GM12878 (cell line): Measurements from ENCODE around the gene MED31. TPM values are rescaled to one million over a fixed set of nuclear protein-coding genes. Genes with fewer than 3 reads are reported as not detected.

Experiments used
- ATAC-seq: fragments of 200-7000 bp; cut with Tn5 transposase; 3 replicates; pipeline ENCODE4 v1.9.1; 2020; ENCODE audit warnings: mild to moderate bottlenecking, moderate library complexity
- BruUV-seq: library from RNA; stranded (reverse); fragments of 400-500 nt; replicated peaks from 2 replicates; lab custom pipeline; 2021; lab: Mats Ljungman, UMichigan
- CTCF ChIA-PET: fragments of 300-600 bp; sonication (Branson Sonifier 250); formaldehyde crosslinking; extraction: SDS; loops from one replicate; lab custom pipeline; 2021; ENCODE audit warnings: inconsistent platforms; lab: Yijun Ruan, JAX
- POLR2A ChIA-PET: fragments of 350-600 bp; formaldehyde crosslinking; extraction: SDS; loops from one replicate; lab custom pipeline; 2021; ENCODE audit warnings: inconsistent platforms; lab: Charles Lee
- RAD21 ChIA-PET: fragments of 300-600 bp; sonication (Branson Sonifier 250); formaldehyde crosslinking; loops from one replicate; lab custom pipeline; 2023; ENCODE audit warnings: antibody characterized with exemption; ENCODE audit not compliant: unreplicated experiment; lab: Charles Lee
- SMC1A ChIA-PET: fragments of 300-600 bp; sonication (Branson Sonifier 250); formaldehyde crosslinking; loops from one replicate; lab custom pipeline; 2023; ENCODE audit not compliant: unreplicated experiment, uncharacterized antibody; lab: Charles Lee
- DNase-seq: peaks from one replicate; pipeline ENCODE4 v3.0.0-alpha.2; 2011; ENCODE audit warnings: low read depth, low spot score
- FAIRE-seq: peaks from 3 replicates; lab custom pipeline; 2011; peaks lifted over from hg19 to GRCh38; lab: Jason Lieb, UNC
- H2AFZ ChIP-seq: 2 replicates; pipeline ENCODE4 v1.6.0; 2011; ENCODE audit warnings: low read depth, low read length, control low read depth; ENCODE audit not compliant: control insufficient read depth
- H3K27ac ChIP-seq: 2 replicates; pipeline ENCODE4 v1.5.1; 2011; ENCODE audit warnings: control low read depth; ENCODE audit not compliant: control insufficient read depth, insufficient read depth
- H3K27me3 ChIP-seq, 2 experiments: replicated peaks in 1 of 2; 2 replicates each; pipeline versions ENCODE4 v1.6.0 to v1.6.1; 2011; ENCODE audit warnings: low read length in 1 of 2; ENCODE audit not compliant: control insufficient read depth in 2 of 2, insufficient read depth in 2 of 2
- H3K36me3 ChIP-seq, 2 experiments: 2 replicates each; pipeline ENCODE4 v1.5.1; 2011; ENCODE audit warnings: low read length in 1 of 2; ENCODE audit not compliant: control insufficient read depth in 2 of 2, insufficient read depth in 2 of 2
- H3K4me1 ChIP-seq: 2 replicates; pipeline ENCODE4 v1.6.1; 2011; ENCODE audit warnings: mild to moderate bottlenecking, low read length, moderate library complexity, mixed read lengths; ENCODE audit not compliant: control insufficient read depth, insufficient read depth
- H3K4me2 ChIP-seq: 2 replicates; pipeline ENCODE4 v1.6.0; 2011; ENCODE audit warnings: control low read depth; ENCODE audit not compliant: control insufficient read depth, insufficient read depth
- H3K4me3 ChIP-seq: fragments of 200-600 bp; sonication (generic); 2 replicates; pipeline ENCODE4 v1.5.1; 2016
- H3K79me2 ChIP-seq: 2 replicates; pipeline ENCODE4 v1.6.0; 2011; ENCODE audit warnings: low read length; ENCODE audit not compliant: control insufficient read depth, insufficient read depth
- H3K9ac ChIP-seq: 2 replicates; pipeline ENCODE4 v1.8.0; 2011; ENCODE audit warnings: low read length, control low read depth, mixed read lengths; ENCODE audit not compliant: control insufficient read depth, insufficient read depth
- H3K9me3 ChIP-seq: replicated peaks from 3 replicates; pipeline ENCODE4 v1.5.1; 2011; ENCODE audit warnings: mild to moderate bottlenecking, low read length; ENCODE audit not compliant: control insufficient read depth, insufficient read depth
- H4K20me1 ChIP-seq: 2 replicates; pipeline ENCODE4 v1.6.0; 2011; ENCODE audit not compliant: control insufficient read depth, insufficient read depth
- CBFB ChIP-seq: IDR thresholded peaks from 2 replicates; pipeline ENCODE4 v1.6.1; 2016; ENCODE audit warnings: antibody characterized with exemption, low read depth
- NFYB ChIP-seq: IDR thresholded peaks from 2 replicates; pipeline ENCODE4 v1.6.1; 2011; ENCODE audit warnings: low read depth, mild to moderate bottlenecking, low read length, improper control_type of control experiment, moderate library complexity; ENCODE audit not compliant: insufficient read depth
- POLR2A ChIP-seq: IDR thresholded peaks from 2 replicates; pipeline ENCODE4 v1.6.1; 2011; ENCODE audit warnings: low read depth, mild to moderate bottlenecking, low read length
- SUPT20H ChIP-seq: IDR thresholded peaks from 2 replicates; pipeline ENCODE4 v1.6.1; 2011; ENCODE audit warnings: low read depth, mild to moderate bottlenecking, low read length, moderate library complexity, borderline replicate concordance; ENCODE audit not compliant: control insufficient read depth
- TCF7 ChIP-seq: IDR thresholded peaks from 2 replicates; pipeline ENCODE4 v1.6.1; 2014; ENCODE audit warnings: antibody characterized with exemption, borderline replicate concordance
- ZNF217 ChIP-seq: fragments of 450-650 bp; IDR thresholded peaks from 2 replicates; pipeline ENCODE4 v1.6.1; 2017; ENCODE audit warnings: antibody characterized with exemption, mild to moderate bottlenecking
- WGBS: methylation state at CpG from one replicate; pipeline ENCODE4 v1.1.6; 2016; ENCODE audit warnings: low lambda C conversion rate; ENCODE audit not compliant: insufficient replicate concordance, insufficient coverage; ENCODE audit errors: missing lambda C conversion rate; 5-methylcytosine and 5-hydroxymethylcytosine counted together
- in situ Hi-C: fragments of 300-500 bp; cut with MboI; formaldehyde crosslinking; loops from 9 replicates; pipeline ENCODE4 v1.14.3; 2018; ENCODE audit warnings: mixed read lengths
- intact Hi-C: fragments of 100-400 bp; cut with micrococcal nuclease; formaldehyde crosslinking; loops from one replicate; pipeline ENCODE4 v1.14.2; 2022; ENCODE audit not compliant: unreplicated experiment
- polyA plus RNA-seq, 11 experiments: library from polyadenylated mRNA; depleted of rRNA in 4 of 11; unstranded in 6 of 11; stranded (reverse) in 5 of 11; fragments of >200 nt; fragmentation: Nextera tagmentation in 4 of 11; fragmentation: Illumina TruSeq in 1 of 11; extraction: Ambion mirVana in 4 of 11; extraction: Trizol in 1 of 11; gene quantifications; 1 replicate in 1 of 11; 2 replicates in 10 of 11; pipeline versions ENCODE4 v1.2.1 to v1.2.3, GENCODE V29; 2011 to 2016; ENCODE audit warnings: inconsistent platforms in 2 of 11, missing spikeins in 2 of 11, low read depth in 1 of 11
- total RNA-seq, 4 experiments: library from RNA; depleted of rRNA in 3 of 4; stranded (reverse); fragments of >200 nt in 3 of 4; fragmentation: Illumina TruSeq in 1 of 4; extraction: Trizol in 1 of 4; gene quantifications; 2 replicates each; pipeline versions ENCODE4 v1.2.1 to v1.2.3, GENCODE V29; 2013 to 2021
- TF ChIP-seq, protein P1 (sequence below): IDR thresholded peaks from 2 replicates; pipeline ENCODE4 v1.6.1; 2012; ENCODE audit warnings: low read depth, low read length, improper control_type of control experiment
- TF ChIP-seq, protein P2 (sequence below): IDR thresholded peaks from 2 replicates; pipeline ENCODE4 v1.6.1; 2012; ENCODE audit warnings: improper control_type of control experiment, low read depth, low read length; ENCODE audit not compliant: insufficient replicate concordance

MED31 gene
- total and polyA plus RNA-seq, 10 of the 15 experiments (the other 5 are each of a cell fraction or from before 2014, with no cell fraction given): 14.4 to 71.1 (median 34.6) TPM

DNA sequence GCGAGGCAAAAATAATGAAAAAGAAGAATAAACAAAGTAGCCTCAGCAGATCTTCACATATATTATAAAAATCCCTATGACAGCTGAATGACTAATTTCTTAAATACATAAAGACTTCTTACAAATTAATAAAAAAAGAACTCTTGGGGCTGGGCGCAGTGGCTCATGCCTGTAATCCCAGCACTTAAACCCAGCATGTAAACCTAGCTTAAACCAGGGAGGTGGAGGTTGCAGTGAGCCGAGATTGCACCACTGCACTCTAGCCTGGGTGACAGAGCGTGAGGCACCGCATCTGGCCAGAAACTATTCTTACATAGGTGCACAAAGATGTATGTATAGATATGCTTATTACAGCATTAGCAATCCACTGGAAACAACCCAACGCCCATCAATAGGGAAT lies 27.8 kb upstream of the MED31 start:
- H3K9me3 ChIP-seq: no peaks in the 10 kb centered on the region
- ChIA-PET SMC1A (no interaction called here), RAD21 (no interaction called here), CTCF (no interaction called here), POLR2A (interaction anchor here (0.7 kb wide), 2 partner anchors 17 to 443 kb away, joined by 4 to 6 read pairs; no protein-coding TSS in a partner anchor)
- H3K4me3 ChIP-seq: no peak overlapping the region
- peaks cover 0 to 5% of the 10 kb centered on the region in 2 experiments; a peak in 3 of 4 replicates for H3K27me3 ChIP-seq
- H3K27ac ChIP-seq: no peak overlapping the region
- no TSS peak for BruUV-seq
- H3K4me2 ChIP-seq: no peak overlapping the region
- TF ChIP-seq SUPT20H (no peak), ZNF217 (no peak), TCF7 (no peak), CBFB (no peak), POLR2A (no peak), NFYB (no peak)
- TF ChIP-seq, protein P1, sequence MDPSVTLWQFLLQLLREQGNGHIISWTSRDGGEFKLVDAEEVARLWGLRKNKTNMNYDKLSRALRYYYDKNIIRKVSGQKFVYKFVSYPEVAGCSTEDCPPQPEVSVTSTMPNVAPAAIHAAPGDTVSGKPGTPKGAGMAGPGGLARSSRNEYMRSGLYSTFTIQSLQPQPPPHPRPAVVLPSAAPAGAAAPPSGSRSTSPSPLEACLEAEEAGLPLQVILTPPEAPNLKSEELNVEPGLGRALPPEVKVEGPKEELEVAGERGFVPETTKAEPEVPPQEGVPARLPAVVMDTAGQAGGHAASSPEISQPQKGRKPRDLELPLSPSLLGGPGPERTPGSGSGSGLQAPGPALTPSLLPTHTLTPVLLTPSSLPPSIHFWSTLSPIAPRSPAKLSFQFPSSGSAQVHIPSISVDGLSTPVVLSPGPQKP: no peak
- TF ChIP-seq, protein P2, sequence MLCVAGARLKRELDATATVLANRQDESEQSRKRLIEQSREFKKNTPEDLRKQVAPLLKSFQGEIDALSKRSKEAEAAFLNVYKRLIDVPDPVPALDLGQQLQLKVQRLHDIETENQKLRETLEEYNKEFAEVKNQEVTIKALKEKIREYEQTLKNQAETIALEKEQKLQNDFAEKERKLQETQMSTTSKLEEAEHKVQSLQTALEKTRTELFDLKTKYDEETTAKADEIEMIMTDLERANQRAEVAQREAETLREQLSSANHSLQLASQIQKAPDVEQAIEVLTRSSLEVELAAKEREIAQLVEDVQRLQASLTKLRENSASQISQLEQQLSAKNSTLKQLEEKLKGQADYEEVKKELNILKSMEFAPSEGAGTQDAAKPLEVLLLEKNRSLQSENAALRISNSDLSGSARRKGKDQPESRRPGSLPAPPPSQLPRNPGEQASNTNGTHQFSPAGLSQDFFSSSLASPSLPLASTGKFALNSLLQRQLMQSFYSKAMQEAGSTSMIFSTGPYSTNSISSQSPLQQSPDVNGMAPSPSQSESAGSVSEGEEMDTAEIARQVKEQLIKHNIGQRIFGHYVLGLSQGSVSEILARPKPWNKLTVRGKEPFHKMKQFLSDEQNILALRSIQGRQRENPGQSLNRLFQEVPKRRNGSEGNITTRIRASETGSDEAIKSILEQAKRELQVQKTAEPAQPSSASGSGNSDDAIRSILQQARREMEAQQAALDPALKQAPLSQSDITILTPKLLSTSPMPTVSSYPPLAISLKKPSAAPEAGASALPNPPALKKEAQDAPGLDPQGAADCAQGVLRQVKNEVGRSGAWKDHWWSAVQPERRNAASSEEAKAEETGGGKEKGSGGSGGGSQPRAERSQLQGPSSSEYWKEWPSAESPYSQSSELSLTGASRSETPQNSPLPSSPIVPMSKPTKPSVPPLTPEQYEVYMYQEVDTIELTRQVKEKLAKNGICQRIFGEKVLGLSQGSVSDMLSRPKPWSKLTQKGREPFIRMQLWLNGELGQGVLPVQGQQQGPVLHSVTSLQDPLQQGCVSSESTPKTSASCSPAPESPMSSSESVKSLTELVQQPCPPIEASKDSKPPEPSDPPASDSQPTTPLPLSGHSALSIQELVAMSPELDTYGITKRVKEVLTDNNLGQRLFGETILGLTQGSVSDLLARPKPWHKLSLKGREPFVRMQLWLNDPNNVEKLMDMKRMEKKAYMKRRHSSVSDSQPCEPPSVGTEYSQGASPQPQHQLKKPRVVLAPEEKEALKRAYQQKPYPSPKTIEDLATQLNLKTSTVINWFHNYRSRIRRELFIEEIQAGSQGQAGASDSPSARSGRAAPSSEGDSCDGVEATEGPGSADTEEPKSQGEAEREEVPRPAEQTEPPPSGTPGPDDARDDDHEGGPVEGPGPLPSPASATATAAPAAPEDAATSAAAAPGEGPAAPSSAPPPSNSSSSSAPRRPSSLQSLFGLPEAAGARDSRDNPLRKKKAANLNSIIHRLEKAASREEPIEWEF: no peak
- FAIRE-seq: no peak
- WGBS: 47% methylated on average over 6 of the region's 6 CpGs
- H3K9ac ChIP-seq: no peak overlapping the region
- peaks cover 4% of the 10 kb centered on the region; the same call in 1 of the 2 replicates for H3K4me1 ChIP-seq
- intact Hi-C loops: no loop called here
- H2AFZ ChIP-seq: no peak overlapping the region
- ATAC-seq: no peak
- in situ Hi-C loops: no loop called here
- DNase-seq: no peak
- H3K36me3 ChIP-seq: no peaks in the 10 kb centered on the region
- no peaks in the 10 kb centered on the region for H3K79me2 ChIP-seq
- no peaks in the 10 kb centered on the region for H4K20me1 ChIP-seq
